ENCODE data around the gene LBP. TPM values are rescaled to one million over a fixed set of nuclear protein-coding genes. Genes with fewer than 3 reads are reported as not detected.
"Not testable (repeated sequence)": the region's sequence is repeated elsewhere in the genome, so short reads cannot be mapped to it uniquely, and the experiment has no call there.

LBP gene
- total RNA-seq, 1 experiment from 2014 or later, result 0.15 TPM

- no peaks in the 10 kb centered on the region for H3K27me3 ChIP-seq (ENCODE audit: control insufficient read depth, insufficient read depth, low read length)
- no peak overlapping the region for H3K4me3 ChIP-seq (ENCODE audit: low read depth in 2 of 2, low read length in 2 of 2)
- no peaks in the 10 kb centered on the region for H3K36me3 ChIP-seq (ENCODE audit: control insufficient read depth, insufficient read depth, low read length)
- intact Hi-C loops (cut with micrococcal nuclease; ENCODE audit: unreplicated experiment), result loop anchor here (5.0 kb wide), 1 partner anchor 175 kb away; no protein-coding TSS in a partner anchor
- CTCF ChIA-PET, result no interaction called here
- BruUV-seq (replicated peaks), result no TSS peak
- H3K4me1 ChIP-seq (ENCODE audit: control insufficient read depth, insufficient read depth, low read length), result no peaks in the 10 kb centered on the region
- H3K27ac ChIP-seq (ENCODE audit: low read length), result no peak overlapping the region
- TF ChIP-seq, protein P1, sequence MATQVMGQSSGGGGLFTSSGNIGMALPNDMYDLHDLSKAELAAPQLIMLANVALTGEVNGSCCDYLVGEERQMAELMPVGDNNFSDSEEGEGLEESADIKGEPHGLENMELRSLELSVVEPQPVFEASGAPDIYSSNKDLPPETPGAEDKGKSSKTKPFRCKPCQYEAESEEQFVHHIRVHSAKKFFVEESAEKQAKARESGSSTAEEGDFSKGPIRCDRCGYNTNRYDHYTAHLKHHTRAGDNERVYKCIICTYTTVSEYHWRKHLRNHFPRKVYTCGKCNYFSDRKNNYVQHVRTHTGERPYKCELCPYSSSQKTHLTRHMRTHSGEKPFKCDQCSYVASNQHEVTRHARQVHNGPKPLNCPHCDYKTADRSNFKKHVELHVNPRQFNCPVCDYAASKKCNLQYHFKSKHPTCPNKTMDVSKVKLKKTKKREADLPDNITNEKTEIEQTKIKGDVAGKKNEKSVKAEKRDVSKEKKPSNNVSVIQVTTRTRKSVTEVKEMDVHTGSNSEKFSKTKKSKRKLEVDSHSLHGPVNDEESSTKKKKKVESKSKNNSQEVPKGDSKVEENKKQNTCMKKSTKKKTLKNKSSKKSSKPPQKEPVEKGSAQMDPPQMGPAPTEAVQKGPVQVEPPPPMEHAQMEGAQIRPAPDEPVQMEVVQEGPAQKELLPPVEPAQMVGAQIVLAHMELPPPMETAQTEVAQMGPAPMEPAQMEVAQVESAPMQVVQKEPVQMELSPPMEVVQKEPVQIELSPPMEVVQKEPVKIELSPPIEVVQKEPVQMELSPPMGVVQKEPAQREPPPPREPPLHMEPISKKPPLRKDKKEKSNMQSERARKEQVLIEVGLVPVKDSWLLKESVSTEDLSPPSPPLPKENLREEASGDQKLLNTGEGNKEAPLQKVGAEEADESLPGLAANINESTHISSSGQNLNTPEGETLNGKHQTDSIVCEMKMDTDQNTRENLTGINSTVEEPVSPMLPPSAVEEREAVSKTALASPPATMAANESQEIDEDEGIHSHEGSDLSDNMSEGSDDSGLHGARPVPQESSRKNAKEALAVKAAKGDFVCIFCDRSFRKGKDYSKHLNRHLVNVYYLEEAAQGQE (IDR thresholded peaks at IDR 0.05; ENCODE audit: insufficient read depth in 1 of 2, low read depth in 2 of 2, low read length in 1 of 2), result no peak
- TF ChIP-seq, protein P2, sequence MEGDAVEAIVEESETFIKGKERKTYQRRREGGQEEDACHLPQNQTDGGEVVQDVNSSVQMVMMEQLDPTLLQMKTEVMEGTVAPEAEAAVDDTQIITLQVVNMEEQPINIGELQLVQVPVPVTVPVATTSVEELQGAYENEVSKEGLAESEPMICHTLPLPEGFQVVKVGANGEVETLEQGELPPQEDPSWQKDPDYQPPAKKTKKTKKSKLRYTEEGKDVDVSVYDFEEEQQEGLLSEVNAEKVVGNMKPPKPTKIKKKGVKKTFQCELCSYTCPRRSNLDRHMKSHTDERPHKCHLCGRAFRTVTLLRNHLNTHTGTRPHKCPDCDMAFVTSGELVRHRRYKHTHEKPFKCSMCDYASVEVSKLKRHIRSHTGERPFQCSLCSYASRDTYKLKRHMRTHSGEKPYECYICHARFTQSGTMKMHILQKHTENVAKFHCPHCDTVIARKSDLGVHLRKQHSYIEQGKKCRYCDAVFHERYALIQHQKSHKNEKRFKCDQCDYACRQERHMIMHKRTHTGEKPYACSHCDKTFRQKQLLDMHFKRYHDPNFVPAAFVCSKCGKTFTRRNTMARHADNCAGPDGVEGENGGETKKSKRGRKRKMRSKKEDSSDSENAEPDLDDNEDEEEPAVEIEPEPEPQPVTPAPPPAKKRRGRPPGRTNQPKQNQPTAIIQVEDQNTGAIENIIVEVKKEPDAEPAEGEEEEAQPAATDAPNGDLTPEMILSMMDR (IDR thresholded peaks at IDR 0.05), result no peak
- TF ChIP-seq TCF7L2 (IDR thresholded peaks at IDR 0.05; ENCODE audit: low read depth, low read length), result no peak
- TF ChIP-seq SIN3A (IDR thresholded peaks at IDR 0.05; ENCODE audit: borderline replicate concordance, insufficient read depth, low read depth, low read length), result no peak
- TF ChIP-seq POLR2AphosphoS5 (IDR thresholded peaks at IDR 0.05; ENCODE audit: low read depth, low read length), result no peak
- in situ Hi-C loops (cut with HindIII; ENCODE audit: low pct_unique_long_range_greater_than_20kb, low sequenced_read_pairs), result no loop called here
- ATAC-seq (no peak), DNase-seq (ENCODE audit: low read depth, low spot score) (no peak)
- POLR2A ChIA-PET, result interaction anchor here (0.6 kb wide), 1 partner anchor 25 kb away, joined by 3 read pairs; no protein-coding TSS in a partner anchor
- H3K9me3 ChIP-seq (ENCODE audit: control insufficient read depth, insufficient read depth, low read depth, low read length), result no peaks in the 10 kb centered on the region
Observed at GRCh38 chr20:38407321-38407720, 61.0 kb downstream of the LBP start.

DNA sequence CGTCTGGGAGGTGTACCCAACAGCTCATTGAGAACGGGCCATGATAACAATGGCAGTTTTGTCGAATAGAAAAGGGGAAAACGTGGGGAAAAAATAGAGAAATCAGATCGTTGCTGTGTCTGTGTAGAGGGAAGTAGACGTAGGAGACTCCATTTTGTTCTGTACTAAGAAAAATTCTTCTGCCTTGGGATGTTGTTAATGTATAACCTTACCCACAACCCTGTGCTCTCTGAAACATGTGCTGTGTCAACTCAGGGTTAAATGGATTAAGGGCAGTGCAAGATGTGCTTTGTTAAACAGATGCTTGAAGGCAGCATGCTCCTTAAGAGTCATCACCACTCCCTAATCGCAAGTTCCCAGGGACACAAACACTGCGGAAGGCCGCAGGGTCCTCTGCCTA lies 61.5 kb downstream of the LBP start:
- H3K27me3 ChIP-seq (ENCODE audit: control insufficient read depth, insufficient read depth, low read length); H3K36me3 ChIP-seq (ENCODE audit: control insufficient read depth, insufficient read depth, low read length); H3K9me3 ChIP-seq (ENCODE audit: control insufficient read depth, insufficient read depth, low read depth, low read length); DNase-seq (ENCODE audit: low read depth, low spot score); in situ Hi-C loops (cut with HindIII; ENCODE audit: low pct_unique_long_range_greater_than_20kb, low sequenced_read_pairs); H3K4me1 ChIP-seq (ENCODE audit: control insufficient read depth, insufficient read depth, low read length); POLR2A ChIA-PET; H3K27ac ChIP-seq (ENCODE audit: low read length); ATAC-seq; BruUV-seq (replicated peaks); H3K4me3 ChIP-seq (ENCODE audit: low read depth in 2 of 2, low read length in 2 of 2): not testable (repeated sequence)
- intact Hi-C loops (cut with micrococcal nuclease; ENCODE audit: unreplicated experiment), result loop anchor here (2.0 to 5.0 kb wide), 2 partner anchors 69 to 176 kb away; no protein-coding TSS in a partner anchor
- CTCF ChIA-PET, result interaction anchor here (0.6 to 1.4 kb wide), 3 partner anchors 55 to 334 kb away, joined by 3 to 11 read pairs (median 3); no protein-coding TSS in a partner anchor

GRCh38 chr20:38412877-38413577 lies 66.7 kb downstream of the LBP start:
- Histone ChIP-seq H3K27ac (ENCODE audit: low read length) (no peak overlapping the region), H3K36me3 (ENCODE audit: control insufficient read depth, insufficient read depth, low read length) (no peaks in the 10 kb centered on the region), H3K4me1 (ENCODE audit: control insufficient read depth, insufficient read depth, low read length) (no peaks in the 10 kb centered on the region), H3K27me3 (ENCODE audit: control insufficient read depth, insufficient read depth, low read length) (no peaks in the 10 kb centered on the region), H3K4me3 (ENCODE audit: low read depth in 2 of 2, low read length in 2 of 2) (no peak overlapping the region), H3K9me3 (ENCODE audit: control insufficient read depth, insufficient read depth, low read depth, low read length) (no peaks in the 10 kb centered on the region)
- in situ Hi-C loops (cut with HindIII; ENCODE audit: low pct_unique_long_range_greater_than_20kb, low sequenced_read_pairs), result no loop called here
- BruUV-seq (replicated peaks), result no TSS peak
- CTCF ChIA-PET, result no interaction called here
- intact Hi-C loops (cut with micrococcal nuclease; ENCODE audit: unreplicated experiment), result no loop called here
- POLR2A ChIA-PET, result no interaction called here
- DNase-seq (ENCODE audit: low read depth, low spot score) (no peak), ATAC-seq (no peak)
- TF ChIP-seq, protein P2 (IDR thresholded peaks at IDR 0.05), result no peak
- TF ChIP-seq TCF7L2 (IDR thresholded peaks at IDR 0.05; ENCODE audit: low read depth, low read length) (no peak), POLR2AphosphoS5 (IDR thresholded peaks at IDR 0.05; ENCODE audit: low read depth, low read length) (no peak), SIN3A (IDR thresholded peaks at IDR 0.05; ENCODE audit: borderline replicate concordance, insufficient read depth, low read depth, low read length) (no peak)
- TF ChIP-seq, protein P1 (IDR thresholded peaks at IDR 0.05; ENCODE audit: insufficient read depth in 1 of 2, low read depth in 2 of 2, low read length in 1 of 2), result no peak
